GM12891 (cell line): Measurements from ENCODE around the gene PDGFRB.

ENCODE experiments used
- DNase-seq: peaks from one replicate; pipeline ENCODE4 v3.0.0; 2011; ENCODE audit warnings: low spot score; ENCODE audit not compliant: insufficient read length
- FAIRE-seq: peaks from 2 replicates; lab custom pipeline; 2011; peaks lifted over from hg19 to GRCh38; lab: Jason Lieb, UNC
- PAX5 ChIP-seq: IDR thresholded peaks from 2 replicates; pipeline ENCODE4 v1.6.1; 2011; ENCODE audit warnings: low read length, moderate library complexity, mild to moderate bottlenecking; ENCODE audit not compliant: insufficient read depth, severe bottlenecking
- POLR2A ChIP-seq: IDR thresholded peaks from 2 replicates; pipeline ENCODE4 v1.6.1; 2011; ENCODE audit warnings: low read depth, low read length, control low read depth
- POLR2AphosphoS5 ChIP-seq: IDR thresholded peaks from 2 replicates; pipeline ENCODE4 v1.6.1; 2011; ENCODE audit warnings: low read depth, low read length, control low read depth
- POU2F2 ChIP-seq: IDR thresholded peaks from 2 replicates; pipeline ENCODE4 v1.6.1; 2011; ENCODE audit warnings: low read depth, mild to moderate bottlenecking, control low read depth, low read length, moderate library complexity
- SPI1 ChIP-seq: IDR thresholded peaks from 2 replicates; pipeline ENCODE4 v1.6.1; 2011; ENCODE audit warnings: low read depth, low read length, control low read depth
- TAF1 ChIP-seq: IDR thresholded peaks from 2 replicates; pipeline ENCODE4 v1.6.1; 2011; ENCODE audit warnings: low read depth, low read length, control low read depth

Gene PDGFRB

GRCh38 chr5:150141544-150142184 is 14.0 kb downstream of the PDGFRB start:
- TF ChIP-seq POLR2AphosphoS5 (no peak), PAX5 (no peak), POU2F2 (no peak), SPI1 (no peak), TAF1 (no peak), POLR2A (no peak)
- DNase-seq (no peak), FAIRE-seq (no peak)

GRCh38 chr5:150140830-150141229 is 14.8 kb downstream of the PDGFRB start:
- DNase-seq (no peak), FAIRE-seq (no peak)
- TF ChIP-seq POLR2AphosphoS5 (no peak), PAX5 (no peak), TAF1 (no peak), SPI1 (peak; percentile 5; the same call in 1 of the 2 replicates)

- DNase-seq = no peak
- FAIRE-seq = no peak
- TF ChIP-seq SPI1 (no peak), POLR2A (no peak), PAX5 (no peak), TAF1 (no peak), POU2F2 (no peak), POLR2AphosphoS5 (no peak)
Measured at GRCh38 chr5:150139334-150139733, 16.3 kb downstream of the PDGFRB start.

- TF ChIP-seq POLR2A (no peak), POU2F2 (no peak), SPI1 (no peak), POLR2AphosphoS5 (no peak), PAX5 (no peak), TAF1 (no peak)
- FAIRE-seq (no peak), DNase-seq (no peak)
Measured at GRCh38 chr5:150138551-150139265, 16.9 kb downstream of the PDGFRB start.

GRCh38 chr5:150137997-150138396 is 17.6 kb downstream of the PDGFRB start:
- FAIRE-seq = no peak
- no peak for TF ChIP-seq SPI1
- no peak for TF ChIP-seq POLR2AphosphoS5
- TF ChIP-seq PAX5 = no peak
- TF ChIP-seq POLR2A = no peak
- no peak for TF ChIP-seq POU2F2
- TF ChIP-seq TAF1 = no peak
- DNase-seq = no peak

GRCh38 chr5:150137168-150137957 is 18.3 kb downstream of the PDGFRB start:
- no peak for FAIRE-seq
- no peak for TF ChIP-seq SPI1
- TF ChIP-seq POLR2A = no peak
- no peak for TF ChIP-seq POU2F2
- no peak for TF ChIP-seq TAF1
- no peak for TF ChIP-seq PAX5
- no peak for TF ChIP-seq POLR2AphosphoS5
- DNase-seq = no peak

- FAIRE-seq (no peak), DNase-seq (no peak)
- no peak for TF ChIP-seq POLR2AphosphoS5
- no peak for TF ChIP-seq POLR2A
- no peak for TF ChIP-seq POU2F2
- no peak for TF ChIP-seq SPI1
- no peak for TF ChIP-seq PAX5
- TF ChIP-seq TAF1 = no peak
Measured at GRCh38 chr5:150136305-150137167, 19.1 kb downstream of the PDGFRB start.

- no peak for TF ChIP-seq POLR2A
- no peak for TF ChIP-seq PAX5
- no peak for TF ChIP-seq TAF1
- no peak for TF ChIP-seq POLR2AphosphoS5
- no peak for TF ChIP-seq POU2F2
- no peak for TF ChIP-seq SPI1
- no peak for DNase-seq
- no peak for FAIRE-seq
Measured at GRCh38 chr5:150135557-150136304, 19.9 kb downstream of the PDGFRB start.
